ENCODE measurements around the gene SPECC1.
"Not testable (repeated sequence)": the region's sequence is repeated elsewhere in the genome, so short reads cannot be mapped to it uniquely, and the experiment has no call there.

The SPECC1 gene

GRCh38 chr17:20352567-20352966 lies 343.4 kb downstream of the SPECC1 start:
- H3K4me3 ChIP-seq (ENCODE audit: low read depth, low read length); H3K79me2 ChIP-seq (ENCODE audit: control insufficient read depth, insufficient read depth, low read length, unreplicated experiment); H2AFZ ChIP-seq (ENCODE audit: low read length, unreplicated experiment); H3K27ac ChIP-seq (ENCODE audit: low read depth, low read length); H3K36me3 ChIP-seq (ENCODE audit: insufficient read depth, low read length); H3K27me3 ChIP-seq (ENCODE audit: insufficient read depth, low read length); H3K4me1 ChIP-seq (ENCODE audit: control insufficient read depth, insufficient read depth, low read length, unreplicated experiment): not testable (repeated sequence)

GRCh38 chr17:20363846-20364245 lies 354.7 kb downstream of the SPECC1 start:
- H3K36me3 ChIP-seq (ENCODE audit: insufficient read depth, low read length); H3K27me3 ChIP-seq (ENCODE audit: insufficient read depth, low read length); H2AFZ ChIP-seq (ENCODE audit: low read length, unreplicated experiment); H3K79me2 ChIP-seq (ENCODE audit: control insufficient read depth, insufficient read depth, low read length, unreplicated experiment); H3K4me1 ChIP-seq (ENCODE audit: control insufficient read depth, insufficient read depth, low read length, unreplicated experiment); H3K27ac ChIP-seq (ENCODE audit: low read depth, low read length); H3K4me3 ChIP-seq (ENCODE audit: low read depth, low read length): not testable (repeated sequence)

Measured in ACC112 (cell line).